Testis (tissue), 2 donors: Measurements from ENCODE around the gene JSRP1.

Experiments
- CTCF ChIP-seq, 3 experiments: fragments of 450-650 bp in 2 of 3; fragments of 200-600 bp in 1 of 3; sonication (generic) in 1 of 3; IDR thresholded peaks; one replicate each; pipeline ENCODE4 v1.5.1; 2016 to 2019; ENCODE audit warnings: antibody characterized with exemption in 3 of 3, mild to moderate bottlenecking in 2 of 3, moderate library complexity in 1 of 3
- POLR2A ChIP-seq: fragments of 450-650 bp; IDR thresholded peaks from one replicate; pipeline ENCODE4 v1.6.1; 2017; ENCODE audit warnings: antibody characterized with exemption, mild to moderate bottlenecking, moderate library complexity

DNA sequence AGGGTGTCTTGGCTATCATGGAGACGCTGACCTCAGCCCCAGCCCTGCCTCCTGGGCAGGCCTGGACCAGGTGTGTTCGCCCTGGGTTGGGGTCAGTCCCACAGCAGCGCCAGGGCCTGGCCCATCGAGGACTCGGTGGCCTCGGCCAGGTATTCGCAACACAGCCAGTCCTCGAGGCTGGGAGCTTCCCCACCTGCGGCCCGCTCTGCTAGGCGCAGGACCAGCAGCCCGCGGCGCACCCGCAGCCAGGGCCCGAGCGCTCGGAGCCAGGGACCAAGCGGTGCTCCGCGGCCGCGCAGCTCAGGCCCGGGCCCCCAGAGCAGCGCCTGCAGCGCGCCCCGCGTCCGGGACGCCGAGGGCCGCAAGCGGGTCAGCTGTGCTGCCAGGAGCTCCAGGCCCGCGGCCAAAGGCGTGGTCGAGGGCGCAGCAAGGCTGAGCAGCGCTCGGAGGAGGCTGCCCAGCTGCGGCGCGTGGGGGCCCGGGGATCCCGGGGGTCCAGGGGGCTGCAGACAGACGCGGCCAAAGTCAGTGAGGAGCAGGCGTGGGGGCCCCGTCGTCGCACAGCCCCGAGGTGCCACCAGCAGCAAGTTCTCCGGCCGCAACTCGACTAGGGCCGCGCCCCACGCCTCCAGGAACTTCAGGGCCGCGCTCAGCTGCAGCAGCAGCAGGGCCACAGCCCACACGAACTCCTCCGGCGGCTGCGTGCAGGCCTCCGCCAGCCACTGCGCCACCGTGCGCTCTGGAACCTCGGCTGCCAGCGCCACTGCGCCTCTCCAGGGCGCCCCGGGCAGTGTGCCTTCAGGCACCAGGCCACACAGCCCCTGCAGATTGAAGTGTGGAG lies 19.6 kb upstream of the JSRP1 start:
- no peak for TF ChIP-seq CTCF (IDR thresholded peaks at IDR 0.05)
- TF ChIP-seq POLR2A, result no peak
